ENCODE measurements around the gene NELL2.

DNA sequence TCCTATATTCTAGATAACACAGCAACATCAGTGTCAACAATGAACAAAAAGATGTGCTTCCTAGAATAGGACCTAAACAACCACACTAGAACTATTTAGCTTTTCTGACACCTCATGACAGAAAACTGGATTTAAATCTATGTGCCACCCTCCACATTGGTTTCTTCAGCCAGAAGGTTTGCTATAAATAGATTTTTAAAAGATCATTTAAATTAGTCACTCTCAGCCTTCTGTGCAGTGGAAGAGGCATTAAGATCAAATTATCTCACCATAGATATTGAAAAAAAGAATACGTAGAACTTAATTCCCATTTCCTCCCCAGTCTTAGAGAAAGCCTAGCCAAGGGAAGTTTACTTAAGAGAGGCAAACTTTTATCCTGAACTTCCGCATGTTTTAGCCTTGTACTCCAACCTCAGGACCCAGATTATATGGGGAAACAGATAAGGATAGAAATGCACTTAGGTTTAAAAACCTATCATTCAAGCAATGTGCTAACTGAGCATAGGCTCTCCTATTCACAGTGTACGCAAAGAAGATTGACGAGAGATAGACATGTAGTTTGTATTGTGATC lies 59.6 kb downstream of the NELL2 start:
- TF ChIP-seq, protein P1, sequence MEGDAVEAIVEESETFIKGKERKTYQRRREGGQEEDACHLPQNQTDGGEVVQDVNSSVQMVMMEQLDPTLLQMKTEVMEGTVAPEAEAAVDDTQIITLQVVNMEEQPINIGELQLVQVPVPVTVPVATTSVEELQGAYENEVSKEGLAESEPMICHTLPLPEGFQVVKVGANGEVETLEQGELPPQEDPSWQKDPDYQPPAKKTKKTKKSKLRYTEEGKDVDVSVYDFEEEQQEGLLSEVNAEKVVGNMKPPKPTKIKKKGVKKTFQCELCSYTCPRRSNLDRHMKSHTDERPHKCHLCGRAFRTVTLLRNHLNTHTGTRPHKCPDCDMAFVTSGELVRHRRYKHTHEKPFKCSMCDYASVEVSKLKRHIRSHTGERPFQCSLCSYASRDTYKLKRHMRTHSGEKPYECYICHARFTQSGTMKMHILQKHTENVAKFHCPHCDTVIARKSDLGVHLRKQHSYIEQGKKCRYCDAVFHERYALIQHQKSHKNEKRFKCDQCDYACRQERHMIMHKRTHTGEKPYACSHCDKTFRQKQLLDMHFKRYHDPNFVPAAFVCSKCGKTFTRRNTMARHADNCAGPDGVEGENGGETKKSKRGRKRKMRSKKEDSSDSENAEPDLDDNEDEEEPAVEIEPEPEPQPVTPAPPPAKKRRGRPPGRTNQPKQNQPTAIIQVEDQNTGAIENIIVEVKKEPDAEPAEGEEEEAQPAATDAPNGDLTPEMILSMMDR (IDR thresholded peaks at IDR 0.05), result no peak
- no peak for TF ChIP-seq NPAS2 (CRISPR knock-in tag; IDR thresholded peaks at IDR 0.05; ENCODE audit: borderline replicate concordance)
- TF ChIP-seq RAD21 (conservative IDR thresholded peaks at IDR 0.05 in 1 of 2, IDR thresholded peaks at IDR 0.05 in 1 of 2), result no peak
- TF ChIP-seq KDM1A (IDR thresholded peaks at IDR 0.05; ENCODE audit: low read depth), result no peak
- TF ChIP-seq, protein P2, sequence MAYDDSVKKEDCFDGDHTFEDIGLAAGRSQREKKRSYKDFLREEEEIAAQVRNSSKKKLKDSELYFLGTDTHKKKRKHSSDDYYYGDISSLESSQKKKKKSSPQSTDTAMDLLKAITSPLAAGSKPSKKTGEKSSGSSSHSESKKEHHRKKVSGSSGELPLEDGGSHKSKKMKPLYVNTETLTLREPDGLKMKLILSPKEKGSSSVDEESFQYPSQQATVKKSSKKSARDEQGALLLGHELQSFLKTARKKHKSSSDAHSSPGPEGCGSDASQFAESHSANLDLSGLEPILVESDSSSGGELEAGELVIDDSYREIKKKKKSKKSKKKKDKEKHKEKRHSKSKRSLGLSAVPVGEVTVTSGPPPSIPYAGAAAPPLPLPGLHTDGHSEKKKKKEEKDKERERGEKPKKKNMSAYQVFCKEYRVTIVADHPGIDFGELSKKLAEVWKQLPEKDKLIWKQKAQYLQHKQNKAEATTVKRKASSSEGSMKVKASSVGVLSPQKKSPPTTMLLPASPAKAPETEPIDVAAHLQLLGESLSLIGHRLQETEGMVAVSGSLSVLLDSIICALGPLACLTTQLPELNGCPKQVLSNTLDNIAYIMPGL (CRISPR knock-in tag; IDR thresholded peaks at IDR 0.05; ENCODE audit: borderline replicate concordance), result no peak

Data from A549 (cell line).